GM12878 (cell line): ENCODE results near the gene GTSE1. TPM values are rescaled to one million over a fixed set of nuclear protein-coding genes. Genes with fewer than 3 reads are reported as not detected.
A peak's percentile ranks its signal among the peaks of the same experiment; 100 is the strongest.

ENCODE experiments used
- ATAC-seq: fragments of 200-7000 bp; cut with Tn5 transposase; 3 replicates; pipeline ENCODE4 v1.9.1; 2020; ENCODE audit warnings: mild to moderate bottlenecking, moderate library complexity
- BruUV-seq: library from RNA; stranded (reverse); fragments of 400-500 nt; replicated peaks from 2 replicates; lab custom pipeline; 2021; lab: Mats Ljungman, UMichigan
- CTCF ChIA-PET: fragments of 300-600 bp; sonication (Branson Sonifier 250); formaldehyde crosslinking; extraction: SDS; loops from one replicate; lab custom pipeline; 2021; ENCODE audit warnings: inconsistent platforms; lab: Yijun Ruan, JAX
- POLR2A ChIA-PET: fragments of 350-600 bp; formaldehyde crosslinking; extraction: SDS; loops from one replicate; lab custom pipeline; 2021; ENCODE audit warnings: inconsistent platforms; lab: Charles Lee
- RAD21 ChIA-PET: fragments of 300-600 bp; sonication (Branson Sonifier 250); formaldehyde crosslinking; loops from one replicate; lab custom pipeline; 2023; ENCODE audit warnings: antibody characterized with exemption; ENCODE audit not compliant: unreplicated experiment; lab: Charles Lee
- SMC1A ChIA-PET: fragments of 300-600 bp; sonication (Branson Sonifier 250); formaldehyde crosslinking; loops from one replicate; lab custom pipeline; 2023; ENCODE audit not compliant: unreplicated experiment, uncharacterized antibody; lab: Charles Lee
- DNase-seq: peaks from one replicate; pipeline ENCODE4 v3.0.0-alpha.2; 2011; ENCODE audit warnings: low read depth, low spot score
- FAIRE-seq: peaks from 3 replicates; lab custom pipeline; 2011; peaks lifted over from hg19 to GRCh38; lab: Jason Lieb, UNC
- H2AFZ ChIP-seq: 2 replicates; pipeline ENCODE4 v1.6.0; 2011; ENCODE audit warnings: low read depth, low read length, control low read depth; ENCODE audit not compliant: control insufficient read depth
- H3K27ac ChIP-seq: 2 replicates; pipeline ENCODE4 v1.5.1; 2011; ENCODE audit warnings: control low read depth; ENCODE audit not compliant: control insufficient read depth, insufficient read depth
- H3K27me3 ChIP-seq, 2 experiments: replicated peaks in 1 of 2; 2 replicates each; pipeline versions ENCODE4 v1.6.0 to v1.6.1; 2011; ENCODE audit warnings: low read length in 1 of 2; ENCODE audit not compliant: control insufficient read depth in 2 of 2, insufficient read depth in 2 of 2
- H3K36me3 ChIP-seq, 2 experiments: 2 replicates each; pipeline ENCODE4 v1.5.1; 2011; ENCODE audit warnings: low read length in 1 of 2; ENCODE audit not compliant: control insufficient read depth in 2 of 2, insufficient read depth in 2 of 2
- H3K4me1 ChIP-seq: 2 replicates; pipeline ENCODE4 v1.6.1; 2011; ENCODE audit warnings: mild to moderate bottlenecking, low read length, moderate library complexity, mixed read lengths; ENCODE audit not compliant: control insufficient read depth, insufficient read depth
- H3K4me2 ChIP-seq: 2 replicates; pipeline ENCODE4 v1.6.0; 2011; ENCODE audit warnings: control low read depth; ENCODE audit not compliant: control insufficient read depth, insufficient read depth
- H3K4me3 ChIP-seq: fragments of 200-600 bp; sonication (generic); 2 replicates; pipeline ENCODE4 v1.5.1; 2016
- H3K79me2 ChIP-seq: 2 replicates; pipeline ENCODE4 v1.6.0; 2011; ENCODE audit warnings: low read length; ENCODE audit not compliant: control insufficient read depth, insufficient read depth
- H3K9ac ChIP-seq: 2 replicates; pipeline ENCODE4 v1.8.0; 2011; ENCODE audit warnings: low read length, control low read depth, mixed read lengths; ENCODE audit not compliant: control insufficient read depth, insufficient read depth
- H3K9me3 ChIP-seq: replicated peaks from 3 replicates; pipeline ENCODE4 v1.5.1; 2011; ENCODE audit warnings: mild to moderate bottlenecking, low read length; ENCODE audit not compliant: control insufficient read depth, insufficient read depth
- H4K20me1 ChIP-seq: 2 replicates; pipeline ENCODE4 v1.6.0; 2011; ENCODE audit not compliant: control insufficient read depth, insufficient read depth
- MYC ChIP-seq: IDR thresholded peaks from 2 replicates; pipeline ENCODE4 v1.6.1; 2011; ENCODE audit warnings: mild to moderate bottlenecking, low read length, moderate library complexity, inconsistent platforms; ENCODE audit not compliant: insufficient read depth, insufficient replicate concordance, insufficient read length, severe bottlenecking
- POLR2A ChIP-seq: IDR thresholded peaks from 2 replicates; pipeline ENCODE4 v1.6.1; 2011; ENCODE audit warnings: low read depth, mild to moderate bottlenecking, low read length
- ZNF687 ChIP-seq: fragments of 450-650 bp; IDR thresholded peaks from 2 replicates; pipeline ENCODE4 v1.6.1; 2017; ENCODE audit warnings: mild to moderate bottlenecking, moderate library complexity
- WGBS: methylation state at CpG from one replicate; pipeline ENCODE4 v1.1.6; 2016; ENCODE audit warnings: low lambda C conversion rate; ENCODE audit not compliant: insufficient replicate concordance, insufficient coverage; ENCODE audit errors: missing lambda C conversion rate; 5-methylcytosine and 5-hydroxymethylcytosine counted together
- in situ Hi-C: fragments of 300-500 bp; cut with MboI; formaldehyde crosslinking; loops from 9 replicates; pipeline ENCODE4 v1.14.3; 2018; ENCODE audit warnings: mixed read lengths
- intact Hi-C: fragments of 100-400 bp; cut with micrococcal nuclease; formaldehyde crosslinking; loops from one replicate; pipeline ENCODE4 v1.14.2; 2022; ENCODE audit not compliant: unreplicated experiment
- polyA plus RNA-seq, 11 experiments: library from polyadenylated mRNA; depleted of rRNA in 4 of 11; unstranded in 6 of 11; stranded (reverse) in 5 of 11; fragments of >200 nt; fragmentation: Nextera tagmentation in 4 of 11; fragmentation: Illumina TruSeq in 1 of 11; extraction: Ambion mirVana in 4 of 11; extraction: Trizol in 1 of 11; gene quantifications; 1 replicate in 1 of 11; 2 replicates in 10 of 11; pipeline versions ENCODE4 v1.2.1 to v1.2.3, GENCODE V29; 2011 to 2016; ENCODE audit warnings: inconsistent platforms in 2 of 11, missing spikeins in 2 of 11, low read depth in 1 of 11
- total RNA-seq, 4 experiments: library from RNA; depleted of rRNA in 3 of 4; stranded (reverse); fragments of >200 nt in 3 of 4; fragmentation: Illumina TruSeq in 1 of 4; extraction: Trizol in 1 of 4; gene quantifications; 2 replicates each; pipeline versions ENCODE4 v1.2.1 to v1.2.3, GENCODE V29; 2013 to 2021

GTSE1 gene
- total and polyA plus RNA-seq, 10 of the 15 experiments (the other 5 are each of a cell fraction or from before 2014, with no cell fraction given), result 6.6 to 46.2 (median 32.3) TPM

GRCh38 chr22:46288846-46289243 is 7.8 kb upstream of the GTSE1 start (continued):
- no peak for TF ChIP-seq ZNF687
- TF ChIP-seq, all 136 proteins: peak for 0

- ChIA-PET CTCF (no interaction called here), POLR2A (interaction anchor here (0.6 to 1.2 kb wide), 4 partner anchors 8 to 21 kb away, joined by 3 to 5 read pairs (median 4); partner anchors contain the start of gene TTC38), SMC1A (interaction anchor here (1.0 to 1.5 kb wide), 2 partner anchors 20 to 167 kb away, joined by 3 to 4 read pairs; no protein-coding TSS in a partner anchor), RAD21 (no interaction called here)
- Histone ChIP-seq H3K9me3 (no peaks in the 10 kb centered on the region; the same call in 2 of the 3 replicates), H4K20me1 (no peaks in the 10 kb centered on the region), H2AFZ (no peak overlapping the region), H3K27ac (peak overlapping the region; percentile 86; the same call in 1 of the 2 replicates), H3K4me3 (no peak overlapping the region), H3K79me2 (peaks cover 17% of the 10 kb centered on the region), H3K27me3 (no peaks in the 10 kb centered on the region), H3K4me1 (peaks cover 33% of the 10 kb centered on the region), H3K36me3 (peaks cover 3 to 8% of the 10 kb centered on the region in 2 experiments; a peak in 3 of 4 replicates), H3K9ac (no peak overlapping the region), H3K4me2 (peak overlapping the region; percentile 99; the same call in 1 of the 2 replicates)
- BruUV-seq, result no TSS peak
- intact Hi-C loops, result no loop called here
- ATAC-seq (no peak), DNase-seq (no peak), FAIRE-seq (no peak)
- in situ Hi-C loops, result no loop called here
- WGBS, result 91% methylated on average over 33 of the region's 33 CpGs
- peak; percentile 21; the same call in 1 of the 2 replicates for TF ChIP-seq POLR2A
- no peak for TF ChIP-seq MYC
Measured at GRCh38 chr22:46289244-46289891, 7.3 kb upstream of the GTSE1 start.
